ENCODE measurements around the gene PITHD1. TPM values are rescaled to one million over a fixed set of nuclear protein-coding genes. Genes with fewer than 3 reads are reported as not detected.
"Not testable (repeated sequence)": the region's sequence is repeated elsewhere in the genome, so short reads cannot be mapped to it uniquely, and the experiment has no call there.

Gene PITHD1
- total RNA-seq, 1 donor from 2014 or later: 37.6 TPM

- H3K36me3 ChIP-seq (ENCODE audit: control insufficient read depth, insufficient read depth, low read length): peaks cover 4% of the 10 kb centered on the region
- no peak for TF ChIP-seq CTCF (IDR thresholded peaks at IDR 0.05; ENCODE audit: insufficient read depth, low read length, poor library complexity, severe bottlenecking)
- DNase-seq (ENCODE audit: low read depth): no peak
- peak overlapping the region; percentile 90 for H3K4me3 ChIP-seq (ENCODE audit: low read depth, low read length)
- H3K27me3 ChIP-seq (ENCODE audit: control insufficient read depth, insufficient read depth, low read length): no peaks in the 10 kb centered on the region
These were observed 13.4 kb downstream of the PITHD1 start for GRCh38 chr1:23791516-23792047.

GRCh38 chr1:23792151-23792945 lies 14.1 kb downstream of the PITHD1 start:
- peak overlapping the region; percentile 90 for H3K4me3 ChIP-seq (ENCODE audit: low read depth, low read length)
- no peak for TF ChIP-seq CTCF (IDR thresholded peaks at IDR 0.05; ENCODE audit: insufficient read depth, low read length, poor library complexity, severe bottlenecking)
- DNase-seq (ENCODE audit: low read depth): no peak
- H3K27me3 ChIP-seq (ENCODE audit: control insufficient read depth, insufficient read depth, low read length): no peaks in the 10 kb centered on the region
- peaks cover 6% of the 10 kb centered on the region for H3K36me3 ChIP-seq (ENCODE audit: control insufficient read depth, insufficient read depth, low read length)

GRCh38 chr1:23793018-23793781 lies 15.0 kb downstream of the PITHD1 start:
- H3K36me3 ChIP-seq (ENCODE audit: control insufficient read depth, insufficient read depth, low read length): peaks cover 5% of the 10 kb centered on the region
- TF ChIP-seq CTCF (IDR thresholded peaks at IDR 0.05; ENCODE audit: insufficient read depth, low read length, poor library complexity, severe bottlenecking): no peak
- DNase-seq (ENCODE audit: low read depth): no peak
- H3K27me3 ChIP-seq (ENCODE audit: control insufficient read depth, insufficient read depth, low read length): no peaks in the 10 kb centered on the region
- no peak overlapping the region for H3K4me3 ChIP-seq (ENCODE audit: low read depth, low read length)

GRCh38 chr1:23793861-23794731 lies 15.9 kb downstream of the PITHD1 start:
- H3K36me3 ChIP-seq (ENCODE audit: control insufficient read depth, insufficient read depth, low read length): peaks cover 5% of the 10 kb centered on the region
- no peak overlapping the region for H3K4me3 ChIP-seq (ENCODE audit: low read depth, low read length)
- no peak for DNase-seq (ENCODE audit: low read depth)
- TF ChIP-seq CTCF (IDR thresholded peaks at IDR 0.05; ENCODE audit: insufficient read depth, low read length, poor library complexity, severe bottlenecking): no peak
- H3K27me3 ChIP-seq (ENCODE audit: control insufficient read depth, insufficient read depth, low read length): no peaks in the 10 kb centered on the region

GRCh38 chr1:23794732-23795182 lies 16.5 kb downstream of the PITHD1 start:
- not testable (repeated sequence) for H3K36me3 ChIP-seq (ENCODE audit: control insufficient read depth, insufficient read depth, low read length); DNase-seq (ENCODE audit: low read depth); H3K4me3 ChIP-seq (ENCODE audit: low read depth, low read length); H3K27me3 ChIP-seq (ENCODE audit: control insufficient read depth, insufficient read depth, low read length)
